Neural progenitor cell (in vitro differentiated cells): Measurements from ENCODE around the gene GDF11. TPM values are rescaled to one million over a fixed set of nuclear protein-coding genes. Genes with fewer than 3 reads are reported as not detected.

Experiments used
- DNase-seq: peaks from one replicate; pipeline ENCODE4 v3.0.0-alpha.2; 2016; ENCODE audit warnings: low spot score
- H2AFZ ChIP-seq: fragments of 200-600 bp; sonication (generic); replicated peaks from 2 replicates; pipeline ENCODE4 v1.6.1; 2016; ENCODE audit warnings: antibody characterized with exemption
- H3F3A ChIP-seq: fragments of 200-600 bp; sonication (generic); 2 replicates; pipeline ENCODE4 v1.6.1; 2016; ENCODE audit warnings: antibody characterized with exemption, low read depth
- H3K27ac ChIP-seq: fragments of 200-600 bp; sonication (generic); 2 replicates; pipeline ENCODE4 v1.5.1; 2016; ENCODE audit warnings: mild to moderate bottlenecking
- H3K27me3 ChIP-seq: fragments of 200-600 bp; sonication (generic); 2 replicates; pipeline ENCODE4 v1.6.1; 2016; ENCODE audit warnings: mild to moderate bottlenecking, moderate library complexity
- H3K36me3 ChIP-seq: fragments of 200-600 bp; sonication (generic); 2 replicates; pipeline ENCODE4 v1.5.1; 2016
- H3K4me1 ChIP-seq: fragments of 200-600 bp; sonication (generic); 2 replicates; pipeline ENCODE4 v1.6.1; 2016; ENCODE audit warnings: mixed run types
- H3K4me2 ChIP-seq: fragments of 200-600 bp; sonication (generic); 2 replicates; pipeline ENCODE4 v1.6.1; 2016
- H3K4me3 ChIP-seq: fragments of 200-600 bp; sonication (generic); 2 replicates; pipeline ENCODE4 v1.5.1; 2016
- H3K79me2 ChIP-seq: fragments of 200-600 bp; sonication (generic); 2 replicates; pipeline ENCODE4 v1.6.1; 2016; ENCODE audit warnings: low read depth
- H3K9ac ChIP-seq: fragments of 200-600 bp; sonication (generic); 2 replicates; pipeline ENCODE4 v1.6.1; 2016
- H3K9me3 ChIP-seq: fragments of 200-600 bp; sonication (generic); 2 replicates; pipeline ENCODE4 v1.5.1; 2016; ENCODE audit warnings: low read depth
- H4K20me1 ChIP-seq: fragments of 200-600 bp; sonication (generic); 2 replicates; pipeline ENCODE4 v1.6.1; 2016; ENCODE audit warnings: low read depth
- H3K27ac Mint-ChIP-seq: 3 replicates; pipeline ENCODE4 v1.8.0; 2021; ENCODE audit warnings: mixed read lengths
- H3K27me3 Mint-ChIP-seq: 2 replicates; pipeline ENCODE4 v1.8.0; 2022; ENCODE audit warnings: low read depth, mild to moderate bottlenecking, inconsistent platforms, moderate library complexity, mixed read lengths; ENCODE audit not compliant: insufficient read depth
- H3K36me3 Mint-ChIP-seq: 3 replicates; pipeline ENCODE4 v1.8.0; 2021; ENCODE audit warnings: mixed read lengths
- H3K4me1 Mint-ChIP-seq: 3 replicates; pipeline ENCODE4 v1.8.0; 2021; ENCODE audit warnings: mixed read lengths
- H3K4me3 Mint-ChIP-seq: 3 replicates; pipeline ENCODE4 v1.8.0; 2021; ENCODE audit warnings: mild to moderate bottlenecking, moderate library complexity, mixed read lengths
- H3K9me3 Mint-ChIP-seq: 3 replicates; pipeline ENCODE4 v1.8.0; 2020; ENCODE audit warnings: mixed read lengths
- EZH2 ChIP-seq: fragments of 200-600 bp; sonication (generic); IDR thresholded peaks from 2 replicates; pipeline ENCODE4 v1.6.1; 2017; ENCODE audit warnings: antibody characterized with exemption, mild to moderate bottlenecking, moderate library complexity
- EZH2phosphoT487 ChIP-seq: fragments of 200-600 bp; sonication (generic); IDR thresholded peaks from 2 replicates; pipeline ENCODE4 v1.6.1; 2017; ENCODE audit warnings: antibody characterized with exemption
- total RNA-seq: library from RNA; depleted of rRNA; stranded (reverse); fragments of >200 nt; gene quantifications from 2 replicates; pipeline ENCODE4 v1.2.3, GENCODE V29; 2015; ENCODE audit warnings: low replicate concordance
- TF ChIP-seq, protein P1 (sequence below): fragments of 200-600 bp; sonication (generic); IDR thresholded peaks from 2 replicates; pipeline ENCODE4 v1.5.1; 2017; ENCODE audit warnings: antibody characterized with exemption, mild to moderate bottlenecking

GDF11 gene
- total RNA-seq, 1 donor from 2014 or later, result 9.1 TPM

DNA sequence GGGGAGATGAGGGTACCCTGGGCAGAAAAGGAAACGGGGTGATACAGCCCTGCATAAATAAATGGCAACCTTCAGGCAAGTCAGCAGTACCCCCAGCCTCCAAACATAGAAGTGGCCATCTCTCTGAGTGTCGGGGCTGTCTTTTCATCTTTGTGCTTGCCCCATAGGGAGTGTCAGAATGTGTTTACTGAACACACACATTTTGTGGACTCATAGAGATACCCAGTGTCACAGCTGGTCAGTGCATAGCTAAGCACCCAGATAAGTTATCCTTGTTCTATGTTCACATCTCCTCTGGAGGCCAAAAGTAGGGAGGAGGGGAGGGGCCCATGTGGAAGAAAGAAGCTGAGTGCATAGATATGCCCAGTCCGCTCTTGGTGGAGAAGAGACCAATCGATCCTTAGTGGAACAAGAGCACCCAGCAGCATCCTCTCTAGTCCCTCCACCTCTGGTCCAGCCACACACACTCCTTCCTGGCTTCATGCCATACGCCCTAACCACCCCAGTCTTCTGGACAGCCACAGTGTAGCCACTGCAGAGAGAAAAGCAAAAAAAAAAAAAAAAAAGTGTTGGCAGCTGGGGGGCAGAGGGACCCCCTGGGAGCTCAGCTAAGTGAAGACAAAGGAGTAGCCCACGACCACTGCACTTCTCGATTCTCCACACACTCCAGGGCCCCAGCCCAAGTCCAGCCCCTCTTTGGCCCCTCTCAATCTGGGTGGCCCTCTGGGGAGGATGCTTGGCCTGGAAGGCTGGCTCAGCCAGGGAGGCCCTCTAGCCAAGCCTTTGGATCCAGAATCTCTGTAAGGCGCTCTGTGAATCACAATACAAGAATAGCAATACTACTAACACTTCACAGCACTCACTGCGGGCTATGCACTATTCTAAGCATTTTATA, 37.9 kb upstream of the GDF11 start:
- no peak overlapping the region for H2AFZ ChIP-seq
- peaks cover 18% of the 10 kb centered on the region for H4K20me1 ChIP-seq
- peaks cover 29% of the 10 kb centered on the region for H3K4me1 ChIP-seq
- no peak overlapping the region for H3K9ac ChIP-seq
- H3K27me3 Mint-ChIP-seq, result peaks cover 9% of the 10 kb centered on the region
- peaks cover 14% of the 10 kb centered on the region for H3F3A ChIP-seq
- no peaks in the 10 kb centered on the region for H3K9me3 Mint-ChIP-seq
- no peaks in the 10 kb centered on the region for H3K9me3 ChIP-seq
- peaks cover 16% of the 10 kb centered on the region for H3K27me3 ChIP-seq
- peak overlapping the region; percentile 11 for H3K27ac Mint-ChIP-seq
- peaks cover 38% of the 10 kb centered on the region for H3K79me2 ChIP-seq
- H3K4me1 Mint-ChIP-seq, result peaks cover 52% of the 10 kb centered on the region
- peak overlapping the region; percentile 97 for H3K4me2 ChIP-seq
- H3K4me3 Mint-ChIP-seq, result peak overlapping the region; percentile 98
- no peak for TF ChIP-seq EZH2
- H3K4me3 ChIP-seq, result peak overlapping the region; percentile 90
- DNase-seq, result no peak
- H3K27ac ChIP-seq, result no peak overlapping the region
- H3K36me3 Mint-ChIP-seq, result peaks cover 11% of the 10 kb centered on the region
- no peaks in the 10 kb centered on the region for H3K36me3 ChIP-seq

- H2AFZ ChIP-seq, result no peak overlapping the region
- H3K4me3 ChIP-seq, result peak overlapping the region; percentile 90
- Mint-ChIP-seq H3K4me1 (peaks cover 52% of the 10 kb centered on the region), H3K27ac (no peak overlapping the region), H3K27me3 (peaks cover 12% of the 10 kb centered on the region), H3K9me3 (no peaks in the 10 kb centered on the region), H3K36me3 (peaks cover 11% of the 10 kb centered on the region), H3K4me3 (peak overlapping the region; percentile 98)
- H3K9ac ChIP-seq, result no peak overlapping the region
- peaks cover 16% of the 10 kb centered on the region for H3K27me3 ChIP-seq
- H3K4me2 ChIP-seq, result peak overlapping the region; percentile 97
- H3K27ac ChIP-seq, result no peak overlapping the region
- TF ChIP-seq, protein P1, sequence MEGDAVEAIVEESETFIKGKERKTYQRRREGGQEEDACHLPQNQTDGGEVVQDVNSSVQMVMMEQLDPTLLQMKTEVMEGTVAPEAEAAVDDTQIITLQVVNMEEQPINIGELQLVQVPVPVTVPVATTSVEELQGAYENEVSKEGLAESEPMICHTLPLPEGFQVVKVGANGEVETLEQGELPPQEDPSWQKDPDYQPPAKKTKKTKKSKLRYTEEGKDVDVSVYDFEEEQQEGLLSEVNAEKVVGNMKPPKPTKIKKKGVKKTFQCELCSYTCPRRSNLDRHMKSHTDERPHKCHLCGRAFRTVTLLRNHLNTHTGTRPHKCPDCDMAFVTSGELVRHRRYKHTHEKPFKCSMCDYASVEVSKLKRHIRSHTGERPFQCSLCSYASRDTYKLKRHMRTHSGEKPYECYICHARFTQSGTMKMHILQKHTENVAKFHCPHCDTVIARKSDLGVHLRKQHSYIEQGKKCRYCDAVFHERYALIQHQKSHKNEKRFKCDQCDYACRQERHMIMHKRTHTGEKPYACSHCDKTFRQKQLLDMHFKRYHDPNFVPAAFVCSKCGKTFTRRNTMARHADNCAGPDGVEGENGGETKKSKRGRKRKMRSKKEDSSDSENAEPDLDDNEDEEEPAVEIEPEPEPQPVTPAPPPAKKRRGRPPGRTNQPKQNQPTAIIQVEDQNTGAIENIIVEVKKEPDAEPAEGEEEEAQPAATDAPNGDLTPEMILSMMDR, result peak; percentile 58
- TF ChIP-seq EZH2, result no peak
- H3F3A ChIP-seq, result peaks cover 14% of the 10 kb centered on the region
- peaks cover 29% of the 10 kb centered on the region for H3K4me1 ChIP-seq
- peak; percentile 54 for DNase-seq
- H3K9me3 ChIP-seq, result no peaks in the 10 kb centered on the region
- peaks cover 38% of the 10 kb centered on the region for H3K79me2 ChIP-seq
- peaks cover 18% of the 10 kb centered on the region for H4K20me1 ChIP-seq
- H3K36me3 ChIP-seq, result no peaks in the 10 kb centered on the region
Observed at GRCh38 chr12:55705782-55706402, 37.0 kb upstream of the GDF11 start.

DNA sequence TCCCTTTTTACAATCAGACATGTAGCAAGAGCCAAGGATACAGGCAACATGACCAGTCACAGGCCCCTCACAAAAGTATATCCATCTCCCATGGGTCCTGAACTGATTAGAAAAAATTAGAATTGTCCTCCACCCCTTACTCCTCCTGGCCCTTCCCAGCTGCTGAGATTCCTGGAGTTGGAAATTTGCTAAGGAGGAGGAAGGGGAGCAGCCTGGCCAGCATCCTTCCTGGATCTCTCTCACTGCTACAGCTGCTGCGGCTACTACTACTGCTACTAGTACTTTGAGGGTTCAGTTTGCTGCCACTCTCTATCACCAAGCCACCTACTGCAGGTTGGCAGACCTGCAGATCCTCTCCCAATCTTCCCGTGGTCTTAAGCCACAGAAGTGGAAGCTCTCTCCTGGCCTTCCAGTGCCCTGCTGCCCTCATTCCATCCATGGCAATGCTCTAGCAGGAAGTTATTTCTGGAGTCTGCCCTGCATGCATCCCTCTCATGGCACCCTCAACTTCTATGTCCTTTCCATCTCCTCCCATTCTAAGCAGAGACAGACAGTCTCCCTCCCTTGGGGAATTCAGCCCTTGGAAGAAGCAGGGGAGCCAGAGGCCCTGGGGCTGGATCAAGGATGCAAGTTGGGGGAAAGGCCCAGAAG, 36.2 kb upstream of the GDF11 start:
- Histone ChIP-seq H3K4me2 (peak overlapping the region; percentile 97), H3K27ac (no peak overlapping the region), H3F3A (peaks cover 14% of the 10 kb centered on the region), H3K9ac (peak overlapping the region; percentile 48), H3K4me1 (peaks cover 29% of the 10 kb centered on the region), H4K20me1 (peaks cover 18% of the 10 kb centered on the region), H3K4me3 (peak overlapping the region; percentile 90), H3K9me3 (no peaks in the 10 kb centered on the region), H3K36me3 (no peaks in the 10 kb centered on the region), H3K79me2 (peaks cover 38% of the 10 kb centered on the region), H3K27me3 (peaks cover 20% of the 10 kb centered on the region), H2AFZ (peak overlapping the region; percentile 82)
- H3K9me3 Mint-ChIP-seq, result no peaks in the 10 kb centered on the region
- DNase-seq, result peak; percentile 21
- no peak overlapping the region for H3K27ac Mint-ChIP-seq
- TF ChIP-seq EZH2phosphoT487 (no peak), EZH2 (no peak)
- TF ChIP-seq, protein P1, result no peak
- peak overlapping the region; percentile 98 for H3K4me3 Mint-ChIP-seq
- H3K27me3 Mint-ChIP-seq, result peaks cover 12% of the 10 kb centered on the region
- peaks cover 52% of the 10 kb centered on the region for H3K4me1 Mint-ChIP-seq
- H3K36me3 Mint-ChIP-seq, result peaks cover 10% of the 10 kb centered on the region
